H9 (cell line): ENCODE results near the gene PICALM. TPM values are rescaled to one million over a fixed set of nuclear protein-coding genes. Genes with fewer than 3 reads are reported as not detected.

Experiments used
- DNase-seq: peaks from one replicate; pipeline ENCODE4 v3.0.0-alpha.2; 2017
- H2AFZ ChIP-seq: one replicate; pipeline ENCODE4 v1.6.1; 2013; ENCODE audit warnings: mild to moderate bottlenecking, low read length, control low read depth, moderate library complexity
- H2AK5ac ChIP-seq: 2 replicates; pipeline ENCODE4 v1.6.1; 2013; ENCODE audit warnings: low read length, control low read depth, mixed read lengths; ENCODE audit not compliant: insufficient read length
- H2BK120ac ChIP-seq: one replicate; pipeline ENCODE4 v1.6.1; 2013; ENCODE audit warnings: low read depth, mild to moderate bottlenecking, low read length, control low read depth, inconsistent platforms; ENCODE audit not compliant: poor library complexity, severe bottlenecking
- H2BK12ac ChIP-seq: 2 replicates; pipeline ENCODE4 v1.6.1; 2013; ENCODE audit warnings: low read length, control low read depth, mixed read lengths, low read depth; ENCODE audit not compliant: insufficient read length
- H2BK15ac ChIP-seq: 2 replicates; pipeline ENCODE4 v1.6.1; 2013; ENCODE audit warnings: low read depth, low read length, control low read depth
- H2BK20ac ChIP-seq: one replicate; pipeline ENCODE4 v1.6.1; 2013; ENCODE audit warnings: low read depth, mild to moderate bottlenecking, low read length, control low read depth, inconsistent platforms; ENCODE audit not compliant: poor library complexity, severe bottlenecking
- H2BK5ac ChIP-seq: 2 replicates; pipeline ENCODE4 v1.6.1; 2013; ENCODE audit warnings: low read length, control low read depth, mixed read lengths; ENCODE audit not compliant: insufficient read length
- H3K14ac ChIP-seq: 2 replicates; pipeline ENCODE4 v1.6.1; 2013; ENCODE audit warnings: low read length, control low read depth; ENCODE audit not compliant: insufficient read depth
- H3K18ac ChIP-seq: 2 replicates; pipeline ENCODE4 v1.6.1; 2013; ENCODE audit warnings: low read depth, mild to moderate bottlenecking, mixed read lengths, low read length, control low read depth; ENCODE audit not compliant: insufficient read length
- H3K23ac ChIP-seq: 2 replicates; pipeline ENCODE4 v1.6.1; 2013; ENCODE audit warnings: low read length, control low read depth, mixed read lengths, low read depth; ENCODE audit not compliant: insufficient read length
- H3K23me2 ChIP-seq: 2 replicates; pipeline ENCODE4 v1.6.1; 2013; ENCODE audit warnings: low read depth, mild to moderate bottlenecking, mixed read lengths, low read length, control low read depth; ENCODE audit not compliant: insufficient read length, poor library complexity, severe bottlenecking
- H3K27ac ChIP-seq: 2 replicates; pipeline ENCODE4 v1.5.1; 2013; ENCODE audit warnings: low read length, control low read depth, mixed read lengths, low read depth; ENCODE audit not compliant: insufficient read length
- H3K27me3 ChIP-seq: 2 replicates; pipeline ENCODE4 v1.6.1; 2013; ENCODE audit warnings: low read length, control low read depth, inconsistent platforms; ENCODE audit not compliant: insufficient read depth
- H3K4ac ChIP-seq: 2 replicates; pipeline ENCODE4 v1.6.1; 2013; ENCODE audit warnings: low read depth, mild to moderate bottlenecking, control low read depth, inconsistent platforms, low read length, moderate library complexity
- H3K4me1 ChIP-seq: 2 replicates; pipeline ENCODE4 v1.6.1; 2013; ENCODE audit warnings: low read length, control low read depth, inconsistent platforms; ENCODE audit not compliant: insufficient read depth
- H3K4me2 ChIP-seq: 2 replicates; pipeline ENCODE4 v1.6.1; 2013; ENCODE audit warnings: low read length, control low read depth, mixed read lengths; ENCODE audit not compliant: insufficient read length, insufficient read depth
- H3K56ac ChIP-seq: 2 replicates; pipeline ENCODE4 v1.6.1; 2013; ENCODE audit warnings: low read depth, mild to moderate bottlenecking, mixed read lengths, low read length, control low read depth; ENCODE audit not compliant: insufficient read length
- H3K79me1 ChIP-seq: 2 replicates; pipeline ENCODE4 v1.6.1; 2013; ENCODE audit warnings: low read depth, mild to moderate bottlenecking, moderate library complexity, low read length, control low read depth, inconsistent platforms; ENCODE audit not compliant: insufficient read depth, poor library complexity, severe bottlenecking
- H3K79me2 ChIP-seq: 2 replicates; pipeline ENCODE4 v1.6.1; 2013; ENCODE audit warnings: low read length, control low read depth, inconsistent platforms; ENCODE audit not compliant: insufficient read depth
- H3K9ac ChIP-seq: 2 replicates; pipeline ENCODE4 v1.6.1; 2013; ENCODE audit warnings: low read length, control low read depth, mixed read lengths; ENCODE audit not compliant: insufficient read length; ENCODE audit errors: extremely low read depth
- H3K9me3 ChIP-seq: one replicate; pipeline ENCODE4 v1.6.1; 2013; ENCODE audit warnings: low read depth, low read length, inconsistent platforms; ENCODE audit not compliant: control insufficient read depth
- H3T11ph ChIP-seq: one replicate; pipeline ENCODE4 v1.6.1; 2013; ENCODE audit warnings: mild to moderate bottlenecking, low read length, control low read depth, inconsistent platforms
- H4K20me1 ChIP-seq: one replicate; pipeline ENCODE4 v1.6.1; 2013; ENCODE audit not compliant: control insufficient read depth, insufficient read length, insufficient read depth
- H4K5ac ChIP-seq: 2 replicates; pipeline ENCODE4 v1.6.1; 2013; ENCODE audit warnings: low read depth, mild to moderate bottlenecking, mixed read lengths, low read length, control low read depth; ENCODE audit not compliant: insufficient read length
- H4K8ac ChIP-seq: replicated peaks from 2 replicates; pipeline ENCODE4 v1.6.1; 2013; ENCODE audit warnings: low read length, control low read depth, mixed read lengths, low read depth; ENCODE audit not compliant: insufficient read length
- H4K91ac ChIP-seq: 2 replicates; pipeline ENCODE4 v1.6.1; 2013; ENCODE audit warnings: low read depth, mild to moderate bottlenecking, moderate library complexity, mixed read lengths, low read length, control low read depth; ENCODE audit not compliant: insufficient read length
- H3K27ac Mint-ChIP-seq, 3 experiments: 2 replicates in 2 of 3; 3 replicates in 1 of 3; pipeline ENCODE4 v1.8.0; 2020 to 2021; ENCODE audit warnings: mixed read lengths in 3 of 3, mild to moderate bottlenecking in 1 of 3, moderate library complexity in 1 of 3
- H3K27me3 Mint-ChIP-seq: 2 replicates; pipeline ENCODE4 v1.8.0; 2021; ENCODE audit warnings: low read depth, mild to moderate bottlenecking, moderate library complexity, mixed read lengths
- H3K36me3 Mint-ChIP-seq, 3 experiments: 2 replicates in 2 of 3; 3 replicates in 1 of 3; pipeline ENCODE4 v1.8.0; 2020 to 2021; ENCODE audit warnings: low read depth in 3 of 3, mixed read lengths in 3 of 3; ENCODE audit not compliant: insufficient read depth in 1 of 3
- H3K4me1 Mint-ChIP-seq, 2 experiments: 2 replicates each; pipeline ENCODE4 v1.8.0; 2020; ENCODE audit warnings: mixed read lengths in 2 of 2
- H3K4me3 Mint-ChIP-seq, 2 experiments: 2 replicates in 1 of 2; 3 replicates in 1 of 2; pipeline ENCODE4 v1.8.0; 2020 to 2021; ENCODE audit warnings: mild to moderate bottlenecking in 2 of 2, mixed read lengths in 2 of 2, moderate library complexity in 1 of 2
- H3K9me3 Mint-ChIP-seq, 2 experiments: 2 replicates in 1 of 2; 3 replicates in 1 of 2; pipeline ENCODE4 v1.8.0; 2020; ENCODE audit warnings: mild to moderate bottlenecking in 2 of 2, mixed read lengths in 2 of 2, moderate library complexity in 1 of 2
- WGBS: extraction: QIAGEN DNeasy Blood & Tissue Kit; methylation state at CpG from one replicate; pipeline ENCODE4 v1.1.7; 2013; ENCODE audit warnings: missing lambda C conversion rate, low lambda C conversion rate, mixed read lengths; ENCODE audit not compliant: insufficient read length; ENCODE audit errors: extremely low coverage; 5-methylcytosine and 5-hydroxymethylcytosine counted together
- total RNA-seq: library from RNA; stranded (reverse); gene quantifications from 2 replicates; pipeline ENCODE4 v1.2.1, GENCODE V29; 2021
- TF ChIP-seq, protein P1 (sequence below): fragments of 200-600 bp; sonication (generic); conservative IDR thresholded peaks from 3 replicates; pipeline ENCODE4 v1.8.0; 2021; ENCODE audit warnings: antibody characterized with exemption, mild to moderate bottlenecking

The PICALM gene
- total RNA-seq, 1 experiment from 2014 or later, result 76.4 TPM

DNA sequence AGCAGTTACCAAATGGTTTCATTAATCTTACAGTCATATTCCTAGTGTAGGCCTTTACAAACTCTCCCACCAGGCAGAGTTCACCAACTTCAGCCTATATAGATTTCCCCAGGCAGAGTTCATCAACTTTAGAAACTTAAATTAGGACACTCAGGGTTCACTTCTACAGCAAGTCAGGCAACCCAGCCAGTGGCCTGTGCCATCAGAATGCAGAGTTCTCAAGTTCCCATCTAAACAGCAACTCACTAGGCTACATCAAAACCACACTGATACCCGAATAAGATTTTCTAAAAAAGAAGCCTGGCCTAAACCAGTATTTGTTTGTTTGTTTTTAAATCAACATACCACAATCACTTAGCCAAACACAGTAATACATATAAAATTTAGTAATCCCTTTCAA, 33.7 kb downstream of the PICALM start:
- Histone ChIP-seq H2BK15ac (no peak overlapping the region), H3K4ac (no peak overlapping the region), H2AK5ac (no peak overlapping the region), H3T11ph (no peak overlapping the region), H4K8ac (no peak overlapping the region), H2BK20ac (no peak overlapping the region), H3K79me1 (no peaks in the 10 kb centered on the region), H3K79me2 (peaks cover 16% of the 10 kb centered on the region; the same call in 1 of the 2 replicates), H3K4me1 (no peaks in the 10 kb centered on the region), H3K23me2 (no peaks in the 10 kb centered on the region), H3K14ac (no peak overlapping the region), H2BK12ac (no peak overlapping the region), H3K56ac (no peak overlapping the region), H4K20me1 (no peaks in the 10 kb centered on the region), H4K91ac (no peak overlapping the region), H3K9ac (no peak overlapping the region), H3K4me2 (no peak overlapping the region), H3K27me3 (no peaks in the 10 kb centered on the region), H2BK5ac (no peak overlapping the region), H3K18ac (no peak overlapping the region), H2AFZ (no peak overlapping the region), H3K9me3 (no peaks in the 10 kb centered on the region), H3K23ac (no peak overlapping the region), H4K5ac (no peak overlapping the region), H2BK120ac (no peak overlapping the region), H3K27ac (no peak overlapping the region)
- WGBS, result no CpG with 5 or more reads among the region's 1 CpG
- no peaks in the 10 kb centered on the region for H3K9me3 Mint-ChIP-seq
- H3K27ac Mint-ChIP-seq, result peak overlapping the region; percentile 27 to 78 (median 77); a peak in 5 of 7 replicates
- DNase-seq, result no peak
- H3K27me3 Mint-ChIP-seq, result no peaks in the 10 kb centered on the region
- peaks cover 23 to 24% of the 10 kb centered on the region in 2 experiments for H3K4me1 Mint-ChIP-seq
- TF ChIP-seq, protein P1, sequence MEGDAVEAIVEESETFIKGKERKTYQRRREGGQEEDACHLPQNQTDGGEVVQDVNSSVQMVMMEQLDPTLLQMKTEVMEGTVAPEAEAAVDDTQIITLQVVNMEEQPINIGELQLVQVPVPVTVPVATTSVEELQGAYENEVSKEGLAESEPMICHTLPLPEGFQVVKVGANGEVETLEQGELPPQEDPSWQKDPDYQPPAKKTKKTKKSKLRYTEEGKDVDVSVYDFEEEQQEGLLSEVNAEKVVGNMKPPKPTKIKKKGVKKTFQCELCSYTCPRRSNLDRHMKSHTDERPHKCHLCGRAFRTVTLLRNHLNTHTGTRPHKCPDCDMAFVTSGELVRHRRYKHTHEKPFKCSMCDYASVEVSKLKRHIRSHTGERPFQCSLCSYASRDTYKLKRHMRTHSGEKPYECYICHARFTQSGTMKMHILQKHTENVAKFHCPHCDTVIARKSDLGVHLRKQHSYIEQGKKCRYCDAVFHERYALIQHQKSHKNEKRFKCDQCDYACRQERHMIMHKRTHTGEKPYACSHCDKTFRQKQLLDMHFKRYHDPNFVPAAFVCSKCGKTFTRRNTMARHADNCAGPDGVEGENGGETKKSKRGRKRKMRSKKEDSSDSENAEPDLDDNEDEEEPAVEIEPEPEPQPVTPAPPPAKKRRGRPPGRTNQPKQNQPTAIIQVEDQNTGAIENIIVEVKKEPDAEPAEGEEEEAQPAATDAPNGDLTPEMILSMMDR, result no peak
- no peak overlapping the region for H3K4me3 Mint-ChIP-seq
- H3K36me3 Mint-ChIP-seq, result peaks cover 0 to 7% (median 6%) of the 10 kb centered on the region in 3 experiments; a peak in 1 of 7 replicates
